Measurements from ENCODE around the gene IHH.
A peak's percentile ranks its signal among the peaks of the same experiment; 100 is the strongest.

IHH gene

GRCh38 chr2:219057709-219058540 lies 2.8 kb downstream of the IHH start (continued):
- TF ChIP-seq REST (tag by site-specific recombination; IDR thresholded peaks at IDR 0.05): no peak
- TF ChIP-seq ZIC2 (tag by site-specific recombination; IDR thresholded peaks at IDR 0.05): peak; percentile 51
- TF ChIP-seq ZNF138 (tag by site-specific recombination; IDR thresholded peaks at IDR 0.05; ENCODE audit: borderline replicate concordance): no peak
- no peak for TF ChIP-seq ZNF529 (tag by site-specific recombination; IDR thresholded peaks at IDR 0.05; ENCODE audit: insufficient replicate concordance)
- no peak for TF ChIP-seq ZNF423 (tag by site-specific recombination; IDR thresholded peaks at IDR 0.05)
- TF ChIP-seq, protein P1, sequence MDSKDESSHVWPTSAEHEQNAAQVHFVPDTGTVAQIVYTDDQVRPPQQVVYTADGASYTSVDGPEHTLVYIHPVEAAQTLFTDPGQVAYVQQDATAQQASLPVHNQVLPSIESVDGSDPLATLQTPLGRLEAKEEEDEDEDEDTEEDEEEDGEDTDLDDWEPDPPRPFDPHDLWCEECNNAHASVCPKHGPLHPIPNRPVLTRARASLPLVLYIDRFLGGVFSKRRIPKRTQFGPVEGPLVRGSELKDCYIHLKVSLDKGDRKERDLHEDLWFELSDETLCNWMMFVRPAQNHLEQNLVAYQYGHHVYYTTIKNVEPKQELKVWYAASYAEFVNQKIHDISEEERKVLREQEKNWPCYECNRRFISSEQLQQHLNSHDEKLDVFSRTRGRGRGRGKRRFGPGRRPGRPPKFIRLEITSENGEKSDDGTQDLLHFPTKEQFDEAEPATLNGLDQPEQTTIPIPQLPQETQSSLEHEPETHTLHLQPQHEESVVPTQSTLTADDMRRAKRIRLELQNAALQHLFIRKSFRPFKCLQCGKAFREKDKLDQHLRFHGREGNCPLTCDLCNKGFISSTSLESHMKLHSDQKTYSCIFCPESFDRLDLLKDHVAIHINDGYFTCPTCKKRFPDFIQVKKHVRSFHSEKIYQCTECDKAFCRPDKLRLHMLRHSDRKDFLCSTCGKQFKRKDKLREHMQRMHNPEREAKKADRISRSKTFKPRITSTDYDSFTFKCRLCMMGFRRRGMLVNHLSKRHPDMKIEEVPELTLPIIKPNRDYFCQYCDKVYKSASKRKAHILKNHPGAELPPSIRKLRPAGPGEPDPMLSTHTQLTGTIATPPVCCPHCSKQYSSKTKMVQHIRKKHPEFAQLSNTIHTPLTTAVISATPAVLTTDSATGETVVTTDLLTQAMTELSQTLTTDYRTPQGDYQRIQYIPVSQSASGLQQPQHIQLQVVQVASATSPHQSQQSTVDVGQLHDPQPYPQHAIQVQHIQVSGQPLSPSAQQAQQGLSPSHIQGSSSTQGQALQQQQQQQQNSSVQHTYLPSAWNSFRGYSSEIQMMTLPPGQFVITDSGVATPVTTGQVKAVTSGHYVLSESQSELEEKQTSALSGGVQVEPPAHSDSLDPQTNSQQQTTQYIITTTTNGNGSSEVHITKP (tag by site-specific recombination; IDR thresholded peaks at IDR 0.05): no peak
- TF ChIP-seq SETDB1 (IDR thresholded peaks at IDR 0.05; ENCODE audit: insufficient read length, low read length): no peak
- TF ChIP-seq INSM2 (tag by site-specific recombination; IDR thresholded peaks at IDR 0.05): no peak
- TF ChIP-seq ZNF146 (tag by site-specific recombination; IDR thresholded peaks at IDR 0.05): no peak
- TF ChIP-seq ZNF658 (tag by site-specific recombination; IDR thresholded peaks at IDR 0.05): no peak
- TF ChIP-seq ZNF837 (tag by site-specific recombination; IDR thresholded peaks at IDR 0.05): no peak
- TF ChIP-seq GLI2 (tag by site-specific recombination; IDR thresholded peaks at IDR 0.05; ENCODE audit: borderline replicate concordance, low read depth): no peak
- no peak for TF ChIP-seq ZSCAN23 (tag by site-specific recombination; IDR thresholded peaks at IDR 0.05)
- no peak for TF ChIP-seq ZNF221 (tag by site-specific recombination; IDR thresholded peaks at IDR 0.05; ENCODE audit: borderline replicate concordance)
- TF ChIP-seq ZNF654 (tag by site-specific recombination; IDR thresholded peaks at IDR 0.05; ENCODE audit: low read depth): peak; percentile 51
- TF ChIP-seq ZBTB1 (tag by site-specific recombination; IDR thresholded peaks at IDR 0.05): no peak
- no peak for TF ChIP-seq ZNF214 (tag by site-specific recombination; IDR thresholded peaks at IDR 0.05; ENCODE audit: borderline replicate concordance)
- TF ChIP-seq BCL11B (tag by site-specific recombination; IDR thresholded peaks at IDR 0.05; ENCODE audit: low read depth): no peak
- no peak for TF ChIP-seq ZNF610 (tag by site-specific recombination; IDR thresholded peaks at IDR 0.05; ENCODE audit: borderline replicate concordance)
- TF ChIP-seq ZNF513 (tag by site-specific recombination; IDR thresholded peaks at IDR 0.05): no peak
